ENCODE results near the gene DYRK1A.

DYRK1A gene

DNA sequence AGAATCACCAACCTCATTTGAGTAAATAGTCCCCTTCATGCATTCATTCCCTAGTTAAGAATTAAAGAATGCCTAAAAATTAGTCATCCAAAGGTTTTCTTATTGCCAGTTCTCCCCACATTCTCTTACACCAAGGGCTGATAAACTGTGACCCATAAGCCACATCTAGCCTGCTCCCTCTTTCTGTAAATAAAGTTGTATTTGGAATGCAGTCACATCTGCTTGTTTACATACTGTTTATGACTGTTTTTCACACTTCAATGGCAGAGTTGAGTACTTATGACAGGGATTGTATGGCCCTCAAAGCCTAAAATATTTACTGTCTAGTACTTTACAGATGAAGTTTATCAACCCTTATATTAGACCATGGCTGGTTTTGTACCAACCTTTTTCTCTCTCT is 16.1 kb upstream of the DYRK1A start:
- no peak for DNase-seq (ENCODE audit: low spot score)
- TF ChIP-seq, protein P1, sequence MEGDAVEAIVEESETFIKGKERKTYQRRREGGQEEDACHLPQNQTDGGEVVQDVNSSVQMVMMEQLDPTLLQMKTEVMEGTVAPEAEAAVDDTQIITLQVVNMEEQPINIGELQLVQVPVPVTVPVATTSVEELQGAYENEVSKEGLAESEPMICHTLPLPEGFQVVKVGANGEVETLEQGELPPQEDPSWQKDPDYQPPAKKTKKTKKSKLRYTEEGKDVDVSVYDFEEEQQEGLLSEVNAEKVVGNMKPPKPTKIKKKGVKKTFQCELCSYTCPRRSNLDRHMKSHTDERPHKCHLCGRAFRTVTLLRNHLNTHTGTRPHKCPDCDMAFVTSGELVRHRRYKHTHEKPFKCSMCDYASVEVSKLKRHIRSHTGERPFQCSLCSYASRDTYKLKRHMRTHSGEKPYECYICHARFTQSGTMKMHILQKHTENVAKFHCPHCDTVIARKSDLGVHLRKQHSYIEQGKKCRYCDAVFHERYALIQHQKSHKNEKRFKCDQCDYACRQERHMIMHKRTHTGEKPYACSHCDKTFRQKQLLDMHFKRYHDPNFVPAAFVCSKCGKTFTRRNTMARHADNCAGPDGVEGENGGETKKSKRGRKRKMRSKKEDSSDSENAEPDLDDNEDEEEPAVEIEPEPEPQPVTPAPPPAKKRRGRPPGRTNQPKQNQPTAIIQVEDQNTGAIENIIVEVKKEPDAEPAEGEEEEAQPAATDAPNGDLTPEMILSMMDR (IDR thresholded peaks at IDR 0.05; ENCODE audit: extremely low read depth, missing control alignments), result no peak

DNA sequence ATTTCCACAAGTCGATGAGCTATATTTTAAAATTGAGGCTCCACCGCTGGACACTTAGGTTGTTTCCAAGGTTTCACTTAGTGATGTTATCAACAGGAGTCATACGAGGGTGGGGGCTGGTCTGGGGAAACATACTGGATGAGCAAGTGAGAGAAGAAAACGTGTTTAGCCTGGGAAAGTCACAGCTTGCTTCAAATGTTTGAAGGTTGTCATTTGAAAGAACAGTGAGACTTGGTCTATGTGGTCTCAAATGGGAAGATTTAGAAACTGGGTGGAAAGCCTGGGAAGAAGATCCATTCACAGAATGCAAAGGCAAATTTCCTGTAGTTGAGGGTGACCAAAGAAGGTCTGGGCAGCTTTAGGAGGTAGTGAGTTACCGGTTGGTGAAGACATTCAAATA is 9.9 kb upstream of the DYRK1A start:
- TF ChIP-seq, protein P1 (IDR thresholded peaks at IDR 0.05; ENCODE audit: extremely low read depth, missing control alignments), result no peak
- no peak for DNase-seq (ENCODE audit: low spot score)

DNA sequence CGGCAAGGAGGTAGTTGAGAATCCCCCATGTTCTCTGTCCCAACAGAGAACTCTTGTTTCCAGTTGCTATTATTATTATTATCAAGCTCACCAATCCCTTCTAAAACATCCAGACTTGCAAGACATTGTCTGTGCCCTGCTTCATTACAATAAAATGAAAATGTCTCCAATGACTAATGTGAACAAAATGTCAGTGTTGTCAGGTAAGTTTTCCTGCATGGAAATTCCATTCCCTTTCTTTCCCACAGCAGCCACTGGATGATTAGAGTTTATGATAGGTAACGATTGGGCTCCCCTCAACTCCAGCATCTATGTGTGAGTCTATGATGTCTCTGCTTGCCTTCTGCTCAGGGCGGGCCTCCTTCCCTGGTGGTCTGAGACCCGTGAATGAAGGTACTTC is 8.9 kb upstream of the DYRK1A start:
- no peak for DNase-seq (ENCODE audit: low spot score)
- TF ChIP-seq, protein P1 (IDR thresholded peaks at IDR 0.05; ENCODE audit: extremely low read depth, missing control alignments), result no peak

DNA sequence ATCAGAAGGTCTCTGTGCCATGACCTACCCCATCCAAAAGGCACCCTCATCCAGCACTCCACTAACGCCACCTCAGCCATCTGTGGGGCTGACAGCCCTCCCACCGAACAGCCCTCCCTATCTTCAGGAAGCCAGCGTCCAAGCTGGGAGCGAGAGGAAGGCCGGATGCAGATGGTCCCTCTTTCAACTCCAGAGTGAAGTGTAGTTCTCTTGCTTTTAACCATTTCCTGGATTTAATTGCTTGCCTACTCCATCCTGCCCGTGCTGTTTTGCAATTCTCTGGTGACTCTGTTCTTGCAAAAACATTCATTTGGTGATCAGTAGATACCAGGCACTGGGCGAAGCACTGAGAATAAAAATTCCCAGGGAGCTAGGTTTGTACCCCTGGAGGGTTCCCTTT is 8.2 kb upstream of the DYRK1A start:
- no peak for DNase-seq (ENCODE audit: low spot score)
- TF ChIP-seq, protein P1 (IDR thresholded peaks at IDR 0.05; ENCODE audit: extremely low read depth, missing control alignments), result no peak

DNA sequence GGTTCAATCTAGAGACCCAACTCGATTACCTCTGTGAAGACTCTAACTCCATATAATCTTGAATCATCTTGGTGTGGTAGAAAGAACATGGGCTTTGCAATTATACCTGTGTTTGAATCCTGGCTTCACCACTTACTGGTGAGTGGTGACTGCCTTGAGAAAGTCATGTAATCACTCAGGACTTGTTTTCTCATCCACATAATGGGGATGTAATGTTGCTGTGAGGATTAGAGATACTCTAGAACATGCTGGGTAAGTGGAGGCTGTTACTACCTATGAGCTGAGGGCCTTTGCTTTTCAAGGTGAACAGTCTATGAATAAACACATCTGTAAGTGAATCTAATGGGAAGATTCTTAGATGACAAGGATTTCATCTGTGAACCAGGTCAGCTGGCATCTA is 2.6 kb upstream of the DYRK1A start:
- no peak for DNase-seq (ENCODE audit: low spot score)
- TF ChIP-seq, protein P1 (IDR thresholded peaks at IDR 0.05; ENCODE audit: extremely low read depth, missing control alignments), result no peak

DNA sequence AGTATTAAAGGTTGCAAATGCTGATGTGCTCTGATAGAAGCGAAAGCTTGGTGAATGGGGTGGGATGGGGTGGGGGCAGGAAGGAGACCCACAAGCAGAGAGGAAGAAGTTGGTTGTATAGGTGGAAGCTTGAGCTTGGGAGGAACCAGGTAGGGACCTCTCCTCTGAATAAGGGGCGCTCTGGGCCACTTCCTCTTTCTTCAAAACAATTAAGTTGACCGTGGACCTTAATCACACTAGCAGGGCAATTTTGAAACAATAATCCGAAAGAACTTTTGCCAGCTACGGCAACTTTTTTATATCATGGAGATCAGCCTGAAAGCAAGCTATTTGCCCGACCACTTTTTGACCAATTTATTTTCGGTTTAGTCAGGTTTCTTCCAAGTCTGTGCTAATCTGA is 1.9 kb upstream of the DYRK1A start:
- peak; percentile 30 for DNase-seq (ENCODE audit: low spot score)
- TF ChIP-seq, protein P1 (IDR thresholded peaks at IDR 0.05; ENCODE audit: extremely low read depth, missing control alignments), result no peak

DNA sequence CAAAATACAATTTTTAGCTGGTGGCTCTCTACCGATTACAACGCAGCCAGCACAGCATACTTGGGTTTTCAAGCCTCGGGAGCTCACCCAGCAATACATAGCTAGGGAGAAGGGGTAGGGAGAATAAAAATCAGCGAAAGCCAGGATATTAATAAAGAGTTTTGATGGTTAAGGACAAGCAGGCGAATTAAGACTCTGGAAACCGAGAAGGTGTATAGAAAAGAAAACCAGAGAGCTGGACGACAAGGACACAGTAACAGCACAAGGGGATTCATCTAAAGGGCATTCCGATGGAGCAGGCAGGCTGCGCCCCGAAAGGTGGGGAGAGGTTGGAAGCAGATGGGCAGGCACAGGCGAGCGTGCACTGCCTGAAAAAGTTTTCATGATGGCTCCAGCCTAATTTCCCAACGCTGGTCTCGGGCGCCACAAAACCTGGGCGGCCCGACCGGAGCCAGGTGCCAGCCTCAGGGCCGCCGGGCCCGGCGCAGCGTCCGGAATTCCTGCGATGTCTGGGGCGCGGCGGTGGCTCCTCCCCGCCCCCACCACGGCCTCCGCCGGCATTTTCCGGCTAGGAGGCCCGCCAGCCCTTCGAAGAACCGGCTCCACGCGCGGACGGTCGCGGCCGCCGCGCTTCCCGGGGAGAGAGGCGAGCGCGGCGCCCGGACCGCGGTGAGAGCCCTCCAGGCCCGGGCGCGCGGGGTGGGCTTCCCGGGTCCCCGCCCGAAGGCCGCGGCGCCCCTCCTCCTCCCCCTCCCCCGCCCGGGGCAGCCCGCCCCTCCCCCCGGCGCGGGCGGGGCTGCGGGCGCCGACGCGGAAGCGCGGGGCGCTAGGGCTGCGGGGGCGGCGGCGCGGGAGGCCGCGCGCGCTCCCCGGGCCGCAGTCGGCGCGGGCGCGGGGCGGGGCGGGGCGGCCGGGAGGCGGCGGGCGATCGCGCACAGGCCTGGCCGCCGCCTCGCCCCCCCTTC is 774 bp upstream of the DYRK1A start:
- DNase-seq (ENCODE audit: low spot score), result peak; percentile 93
- TF ChIP-seq, protein P1 (IDR thresholded peaks at IDR 0.05; ENCODE audit: extremely low read depth, missing control alignments), result no peak

Data from GM20000 (cell line).